HepG2 (cell line): ENCODE data around the gene CCDC154.

ENCODE experiments used
- ATF5 ChIP-seq: sonication (generic); formaldehyde crosslinking; IDR thresholded peaks from 2 replicates; pipeline ENCODE4 v1.4.0; 2020; ENCODE audit warnings: mild to moderate bottlenecking, low read depth, missing genetic modification reagents
- GTF2F1 ChIP-seq: fragments of 150-350 bp; IDR thresholded peaks from 2 replicates; pipeline ENCODE4 v1.6.1; 2014; ENCODE audit warnings: low read length
- MXI1 ChIP-seq: IDR thresholded peaks from 3 replicates; pipeline ENCODE4 v1.6.1; 2012; ENCODE audit warnings: low read depth, low read length, inconsistent platforms, borderline replicate concordance
- NR1H2 ChIP-seq: sonication (generic); formaldehyde crosslinking; IDR thresholded peaks from 2 replicates; pipeline ENCODE4 v1.8.1; 2022; ENCODE audit warnings: low read depth, missing genetic modification reagents, borderline replicate concordance
- POLR2A ChIP-seq, 2 experiments: IDR thresholded peaks; 2 replicates each; pipeline ENCODE4 v1.6.1; 2011; ENCODE audit warnings: low read depth in 2 of 2, low read length in 2 of 2, mild to moderate bottlenecking in 1 of 2, moderate library complexity in 1 of 2; ENCODE audit not compliant: insufficient read depth in 1 of 2
- ZNF292 ChIP-seq: sonication (generic); formaldehyde crosslinking; IDR thresholded peaks from 2 replicates; pipeline ENCODE4 v1.8.1; 2022; ENCODE audit warnings: mild to moderate bottlenecking, low read depth, missing genetic modification reagents, borderline replicate concordance
- ZNF564 ChIP-seq: sonication (generic); formaldehyde crosslinking; IDR thresholded peaks from 2 replicates; pipeline ENCODE4 v1.8.1; 2023; ENCODE audit warnings: mild to moderate bottlenecking, missing genetic modification reagents
- TF ChIP-seq, protein P1 (sequence below): sonication (generic); formaldehyde crosslinking; IDR thresholded peaks from 2 replicates; pipeline ENCODE4 v1.5.0; 2020; ENCODE audit warnings: mild to moderate bottlenecking, missing genetic modification reagents, moderate library complexity
- TF ChIP-seq, protein P2 (sequence below): sonication (generic); formaldehyde crosslinking; IDR thresholded peaks from 2 replicates; pipeline ENCODE4 v1.4.0; 2020; ENCODE audit warnings: mild to moderate bottlenecking, missing genetic modification reagents, borderline replicate concordance

DNA sequence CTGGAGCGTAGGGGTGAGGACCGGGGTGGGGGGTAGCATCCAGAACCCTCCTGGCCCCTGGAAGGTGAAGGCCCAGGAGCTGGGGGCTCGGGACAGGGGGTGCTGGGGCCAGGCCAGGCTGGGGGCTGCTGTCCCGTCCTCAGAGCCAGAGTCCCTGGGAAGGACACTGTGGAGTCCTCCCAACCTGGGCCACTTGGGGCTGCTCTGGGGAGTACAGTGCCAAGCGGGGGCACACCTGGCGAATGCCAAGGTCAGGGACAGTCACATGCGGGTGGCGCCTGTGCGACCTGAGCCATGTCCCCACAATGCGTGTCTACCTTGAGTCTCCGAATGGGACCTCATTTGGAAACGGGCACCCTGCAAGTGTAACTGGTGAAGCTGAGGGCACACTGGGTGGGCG lies 14.7 kb downstream of the CCDC154 start:
- TF ChIP-seq GTF2F1: no peak
- TF ChIP-seq ZNF564: no peak
- TF ChIP-seq, protein P1, sequence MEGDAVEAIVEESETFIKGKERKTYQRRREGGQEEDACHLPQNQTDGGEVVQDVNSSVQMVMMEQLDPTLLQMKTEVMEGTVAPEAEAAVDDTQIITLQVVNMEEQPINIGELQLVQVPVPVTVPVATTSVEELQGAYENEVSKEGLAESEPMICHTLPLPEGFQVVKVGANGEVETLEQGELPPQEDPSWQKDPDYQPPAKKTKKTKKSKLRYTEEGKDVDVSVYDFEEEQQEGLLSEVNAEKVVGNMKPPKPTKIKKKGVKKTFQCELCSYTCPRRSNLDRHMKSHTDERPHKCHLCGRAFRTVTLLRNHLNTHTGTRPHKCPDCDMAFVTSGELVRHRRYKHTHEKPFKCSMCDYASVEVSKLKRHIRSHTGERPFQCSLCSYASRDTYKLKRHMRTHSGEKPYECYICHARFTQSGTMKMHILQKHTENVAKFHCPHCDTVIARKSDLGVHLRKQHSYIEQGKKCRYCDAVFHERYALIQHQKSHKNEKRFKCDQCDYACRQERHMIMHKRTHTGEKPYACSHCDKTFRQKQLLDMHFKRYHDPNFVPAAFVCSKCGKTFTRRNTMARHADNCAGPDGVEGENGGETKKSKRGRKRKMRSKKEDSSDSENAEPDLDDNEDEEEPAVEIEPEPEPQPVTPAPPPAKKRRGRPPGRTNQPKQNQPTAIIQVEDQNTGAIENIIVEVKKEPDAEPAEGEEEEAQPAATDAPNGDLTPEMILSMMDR (CRISPR knock-in tag): no peak
- no peak for TF ChIP-seq ATF5 (CRISPR knock-in tag)
- TF ChIP-seq, protein P2, sequence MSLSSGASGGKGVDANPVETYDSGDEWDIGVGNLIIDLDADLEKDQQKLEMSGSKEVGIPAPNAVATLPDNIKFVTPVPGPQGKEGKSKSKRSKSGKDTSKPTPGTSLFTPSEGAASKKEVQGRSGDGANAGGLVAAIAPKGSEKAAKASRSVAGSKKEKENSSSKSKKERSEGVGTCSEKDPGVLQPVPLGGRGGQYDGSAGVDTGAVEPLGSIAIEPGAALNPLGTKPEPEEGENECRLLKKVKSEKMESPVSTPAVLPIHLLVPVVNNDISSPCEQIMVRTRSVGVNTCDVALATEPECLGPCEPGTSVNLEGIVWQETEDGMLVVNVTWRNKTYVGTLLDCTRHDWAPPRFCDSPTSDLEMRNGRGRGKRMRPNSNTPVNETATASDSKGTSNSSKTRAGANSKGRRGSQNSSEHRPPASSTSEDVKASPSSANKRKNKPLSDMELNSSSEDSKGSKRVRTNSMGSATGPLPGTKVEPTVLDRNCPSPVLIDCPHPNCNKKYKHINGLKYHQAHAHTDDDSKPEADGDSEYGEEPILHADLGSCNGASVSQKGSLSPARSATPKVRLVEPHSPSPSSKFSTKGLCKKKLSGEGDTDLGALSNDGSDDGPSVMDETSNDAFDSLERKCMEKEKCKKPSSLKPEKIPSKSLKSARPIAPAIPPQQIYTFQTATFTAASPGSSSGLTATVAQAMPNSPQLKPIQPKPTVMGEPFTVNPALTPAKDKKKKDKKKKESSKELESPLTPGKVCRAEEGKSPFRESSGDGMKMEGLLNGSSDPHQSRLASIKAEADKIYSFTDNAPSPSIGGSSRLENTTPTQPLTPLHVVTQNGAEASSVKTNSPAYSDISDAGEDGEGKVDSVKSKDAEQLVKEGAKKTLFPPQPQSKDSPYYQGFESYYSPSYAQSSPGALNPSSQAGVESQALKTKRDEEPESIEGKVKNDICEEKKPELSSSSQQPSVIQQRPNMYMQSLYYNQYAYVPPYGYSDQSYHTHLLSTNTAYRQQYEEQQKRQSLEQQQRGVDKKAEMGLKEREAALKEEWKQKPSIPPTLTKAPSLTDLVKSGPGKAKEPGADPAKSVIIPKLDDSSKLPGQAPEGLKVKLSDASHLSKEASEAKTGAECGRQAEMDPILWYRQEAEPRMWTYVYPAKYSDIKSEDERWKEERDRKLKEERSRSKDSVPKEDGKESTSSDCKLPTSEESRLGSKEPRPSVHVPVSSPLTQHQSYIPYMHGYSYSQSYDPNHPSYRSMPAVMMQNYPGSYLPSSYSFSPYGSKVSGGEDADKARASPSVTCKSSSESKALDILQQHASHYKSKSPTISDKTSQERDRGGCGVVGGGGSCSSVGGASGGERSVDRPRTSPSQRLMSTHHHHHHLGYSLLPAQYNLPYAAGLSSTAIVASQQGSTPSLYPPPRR: no peak
- no peak for TF ChIP-seq NR1H2 (CRISPR knock-in tag)
- no peak for TF ChIP-seq MXI1
- no peak for TF ChIP-seq POLR2A (IDR thresholded peaks at IDR 0.05; ENCODE audit: insufficient read depth in 1 of 2, low read depth in 2 of 2, low read length in 2 of 2)
- no peak for TF ChIP-seq ZNF292 (CRISPR knock-in tag)
